Upper lobe of left lung (tissue), 6 donors: ENCODE data around the gene RNF224. TPM values are rescaled to one million over a fixed set of nuclear protein-coding genes. Genes with fewer than 3 reads are reported as not detected.

Experiments
- ATAC-seq, 2 donors: fragments of 200-7000 bp; cut with Tn5 transposase; one replicate each; pipeline ENCODE4 v1.9.1; 2022; ENCODE audit warnings: mild to moderate bottlenecking in 2 of 2, moderate library complexity in 2 of 2; ENCODE audit not compliant: low FRiP score in 2 of 2
- DNase-seq, 2 donors: peaks; one replicate each; pipeline ENCODE4 v3.0.0-alpha.2; 2019 to 2020
- H3K27ac ChIP-seq, 4 donors: fragments of 200-600 bp; sonication (generic); one replicate each; pipeline ENCODE4 v1.5.1; 2016 to 2019
- H3K27me3 ChIP-seq, 4 donors: fragments of 200-600 bp; sonication (generic); one replicate each; pipeline ENCODE4 v1.5.1; 2017 to 2019
- H3K36me3 ChIP-seq, 4 donors: fragments of 200-600 bp; sonication (generic); one replicate each; pipeline ENCODE4 v1.5.1; 2016 to 2019
- H3K4me1 ChIP-seq, 4 donors: fragments of 200-600 bp; sonication (generic); one replicate each; pipeline ENCODE4 v1.5.1; 2018 to 2019
- H3K4me3 ChIP-seq, 4 donors: fragments of 200-600 bp; sonication (generic); one replicate each; pipeline ENCODE4 v1.5.1; 2017 to 2019; ENCODE audit warnings: mild to moderate bottlenecking in 2 of 4, moderate library complexity in 1 of 4
- H3K9me3 ChIP-seq, 4 donors: fragments of 200-600 bp; sonication (generic); one replicate each; pipeline ENCODE4 v1.5.1; 2018 to 2019
- EP300 ChIP-seq, 4 donors: sonication (generic); formaldehyde crosslinking; IDR thresholded peaks; one replicate each; pipeline ENCODE4 v1.5.1; 2017; ENCODE audit warnings: antibody characterized with exemption in 4 of 4, control low read depth in 2 of 4
- POLR2A ChIP-seq, 4 donors: fragments of 450-650 bp; IDR thresholded peaks; one replicate each; pipeline ENCODE4 v1.5.1; 2016 to 2017; ENCODE audit warnings: antibody characterized with exemption in 4 of 4, mild to moderate bottlenecking in 2 of 4
- POLR2AphosphoS5 ChIP-seq, 2 donors: sonication (generic); formaldehyde crosslinking; IDR thresholded peaks; one replicate each; pipeline ENCODE4 v1.5.1; 2017; ENCODE audit warnings: antibody characterized with exemption in 2 of 2
- WGBS, 2 donors: methylation state at CpG; one replicate each; pipeline ENCODE4 v1.1.5; 2017 to 2018; 5-methylcytosine and 5-hydroxymethylcytosine counted together
- total RNA-seq, 6 donors: library from RNA; depleted of rRNA in 4 of 6; stranded (reverse); fragments of >200 nt in 4 of 6; gene quantifications; one replicate each; pipeline versions ENCODE4 v1.1.0 to v1.2.1, GENCODE V29; 2016 to 2021
- TF ChIP-seq, protein P1 (sequence below), 6 experiments: fragments of 450-650 bp in 4 of 6; fragments of 200-600 bp in 2 of 6; sonication (generic) in 2 of 6; IDR thresholded peaks; one replicate each; pipeline ENCODE4 v1.5.1; 2016 to 2019; ENCODE audit warnings: antibody characterized with exemption in 6 of 6
- donor health status: DM: no; HTN: no; CAD: no; lungs with moderate emphysema.
- donor health status: DM: no; HTN: yes; CAD: no; lungs with severe emphysema.

RNF224 gene
- total RNA-seq, 6 donors from 2014 or later = 0.46 to 0.59 (median 0.57) TPM; not detected in 3

DNA sequence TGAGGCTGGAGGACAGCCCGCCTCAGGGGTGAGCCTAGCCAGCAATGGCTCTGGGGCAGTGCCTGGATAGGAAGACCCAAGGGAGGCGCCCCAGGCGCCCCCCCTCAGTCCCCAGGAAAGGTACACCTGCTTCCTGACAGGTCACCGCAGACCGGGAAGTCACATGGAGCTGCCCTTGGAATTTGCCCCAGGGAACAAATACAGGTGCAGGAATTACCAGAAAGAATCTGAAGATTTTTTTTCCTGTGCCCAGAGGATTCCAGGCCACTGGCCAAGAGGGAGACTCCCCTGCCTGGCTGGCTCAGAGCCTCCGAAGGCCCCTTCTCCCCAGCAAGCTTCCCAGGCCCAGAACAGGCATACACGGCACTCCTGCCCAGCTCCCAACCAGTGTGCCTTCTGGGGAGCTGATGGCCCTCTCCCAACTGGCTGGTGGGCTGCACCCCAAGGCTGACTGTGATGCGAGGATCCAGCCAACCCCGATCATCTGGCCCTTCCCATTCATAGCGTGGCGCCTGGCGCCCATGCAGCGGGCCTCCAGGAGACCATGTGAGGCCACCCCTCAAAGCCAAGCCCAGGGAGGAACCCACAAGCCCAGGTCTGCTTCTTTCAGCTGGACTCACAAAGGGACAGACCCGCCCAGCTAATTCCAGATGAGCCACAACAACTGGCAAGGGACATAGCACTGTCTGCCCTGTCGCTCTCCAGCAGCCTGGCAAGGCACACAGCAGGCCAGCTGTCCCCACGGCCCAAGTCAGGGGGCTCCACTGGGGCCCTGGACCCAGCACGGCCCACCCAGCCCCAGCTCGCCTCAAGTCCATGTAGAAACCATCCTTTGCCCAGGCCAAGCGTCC, 29.0 kb upstream of the RNF224 start:
- peaks cover 21 to 82% (median 60%) of the 10 kb centered on the region in 4 donors for H3K4me1 ChIP-seq
- peak in 1 of 2 donors; percentile 54 for ATAC-seq
- no peaks in the 10 kb centered on the region for H3K27me3 ChIP-seq
- peak; percentile 79 to 83 for DNase-seq
- TF ChIP-seq EP300 (IDR thresholded peaks at IDR 0.05) = peak in 1 of 4 donors; percentile 60
- TF ChIP-seq POLR2A (IDR thresholded peaks at IDR 0.05) = peak in 1 of 4 donors; percentile 15
- TF ChIP-seq, protein P1, sequence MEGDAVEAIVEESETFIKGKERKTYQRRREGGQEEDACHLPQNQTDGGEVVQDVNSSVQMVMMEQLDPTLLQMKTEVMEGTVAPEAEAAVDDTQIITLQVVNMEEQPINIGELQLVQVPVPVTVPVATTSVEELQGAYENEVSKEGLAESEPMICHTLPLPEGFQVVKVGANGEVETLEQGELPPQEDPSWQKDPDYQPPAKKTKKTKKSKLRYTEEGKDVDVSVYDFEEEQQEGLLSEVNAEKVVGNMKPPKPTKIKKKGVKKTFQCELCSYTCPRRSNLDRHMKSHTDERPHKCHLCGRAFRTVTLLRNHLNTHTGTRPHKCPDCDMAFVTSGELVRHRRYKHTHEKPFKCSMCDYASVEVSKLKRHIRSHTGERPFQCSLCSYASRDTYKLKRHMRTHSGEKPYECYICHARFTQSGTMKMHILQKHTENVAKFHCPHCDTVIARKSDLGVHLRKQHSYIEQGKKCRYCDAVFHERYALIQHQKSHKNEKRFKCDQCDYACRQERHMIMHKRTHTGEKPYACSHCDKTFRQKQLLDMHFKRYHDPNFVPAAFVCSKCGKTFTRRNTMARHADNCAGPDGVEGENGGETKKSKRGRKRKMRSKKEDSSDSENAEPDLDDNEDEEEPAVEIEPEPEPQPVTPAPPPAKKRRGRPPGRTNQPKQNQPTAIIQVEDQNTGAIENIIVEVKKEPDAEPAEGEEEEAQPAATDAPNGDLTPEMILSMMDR (IDR thresholded peaks at IDR 0.05) = no peak
- peak; percentile 25 to 39 for TF ChIP-seq POLR2AphosphoS5 (IDR thresholded peaks at IDR 0.05)
- WGBS, 2 donors = 73 to 74% methylated on average over 3 to 18 of the region's 19 CpGs
- H3K27ac ChIP-seq = peak overlapping the region; percentile 74 to 86 (median 80)
- no peaks in the 10 kb centered on the region for H3K36me3 ChIP-seq
- H3K4me3 ChIP-seq = peak overlapping the region in 3 of 4 donors; percentile 75 to 94 (median 76)
- H3K9me3 ChIP-seq = no peaks in the 10 kb centered on the region

DNA sequence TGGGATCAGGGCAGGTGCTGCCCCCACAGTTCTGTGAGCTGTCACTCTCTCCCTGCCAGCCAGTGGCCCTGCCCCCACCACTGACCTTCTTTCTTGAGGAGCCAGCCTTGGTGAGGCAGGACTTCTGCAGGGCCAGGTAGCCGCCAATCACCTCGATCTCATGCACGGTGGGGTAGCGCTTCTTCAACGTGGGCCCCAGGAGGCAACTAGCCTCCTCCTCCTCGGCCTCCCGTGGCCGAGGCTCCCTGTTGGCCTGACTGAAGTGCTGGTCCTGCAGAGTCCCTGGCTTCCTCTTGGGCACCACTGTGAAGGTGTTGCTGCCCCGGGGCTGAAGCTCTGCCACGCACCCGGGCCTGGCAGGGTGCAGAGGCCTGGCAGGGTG, 28.4 kb upstream of the RNF224 start:
- DNase-seq (peak in 1 of 2 donors; percentile 61), ATAC-seq (no peak)
- peaks cover 24 to 88% (median 66%) of the 10 kb centered on the region in 4 donors for H3K4me1 ChIP-seq
- peaks cover 0 to 1% (median 0%) of the 10 kb centered on the region in 4 donors for H3K36me3 ChIP-seq
- TF ChIP-seq POLR2A (IDR thresholded peaks at IDR 0.05) (no peak), POLR2AphosphoS5 (IDR thresholded peaks at IDR 0.05) (no peak), EP300 (IDR thresholded peaks at IDR 0.05) (no peak)
- TF ChIP-seq, protein P1 (IDR thresholded peaks at IDR 0.05) = no peak
- H3K9me3 ChIP-seq = no peaks in the 10 kb centered on the region
- WGBS, 2 donors = 80 to 82% methylated on average over 8 to 11 of the region's 11 CpGs
- peak overlapping the region; percentile 58 to 86 (median 79) for H3K27ac ChIP-seq
- H3K4me3 ChIP-seq = peak overlapping the region in 3 of 4 donors; percentile 75 to 94 (median 76)
- H3K27me3 ChIP-seq = no peaks in the 10 kb centered on the region

DNA sequence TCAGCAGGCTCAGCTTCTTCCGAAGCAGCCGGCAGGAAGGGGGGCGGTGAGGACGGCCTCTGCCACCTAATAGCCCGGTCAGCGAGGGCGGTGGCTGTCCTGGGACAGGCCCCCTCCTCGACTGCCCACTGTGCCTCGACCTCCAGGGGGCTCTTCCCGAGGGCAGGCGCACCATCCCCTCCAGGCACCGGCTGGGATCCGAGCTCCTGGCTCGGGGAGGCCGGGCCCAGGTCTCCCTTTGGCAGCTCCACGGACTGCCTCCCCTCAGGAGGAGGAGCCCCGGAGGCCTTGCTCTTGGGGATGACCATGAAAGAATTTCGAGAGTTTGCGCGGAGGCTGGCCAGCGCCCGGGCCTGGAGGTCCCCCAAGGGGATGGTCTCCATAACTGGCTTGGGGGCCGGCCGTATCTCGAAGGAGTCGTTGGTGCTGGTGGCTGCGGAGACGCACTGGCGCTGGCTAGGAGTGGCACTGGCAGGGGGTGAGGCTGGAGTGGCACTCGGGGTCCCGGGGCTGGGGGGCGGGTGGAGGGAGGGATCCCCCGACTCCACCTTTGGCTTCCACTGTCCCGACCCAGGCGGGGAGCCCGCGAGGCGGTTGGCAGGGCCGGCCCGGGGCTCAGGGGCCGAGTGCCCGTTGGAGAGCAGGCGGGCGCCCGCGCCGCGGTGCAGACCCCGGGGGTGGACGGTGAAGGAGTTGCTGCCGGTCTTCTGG, 27.7 kb upstream of the RNF224 start:
- WGBS, 2 donors = 18% methylated on average over 10 to 31 of the region's 51 CpGs
- Histone ChIP-seq H3K4me3 (peak overlapping the region; percentile 25 to 94 (median 76)), H3K4me1 (peaks cover 31 to 90% (median 67%) of the 10 kb centered on the region in 4 donors), H3K27ac (peak overlapping the region in 3 of 4 donors; percentile 74 to 86 (median 84)), H3K36me3 (peaks cover 0 to 4% (median 0%) of the 10 kb centered on the region in 4 donors), H3K9me3 (no peaks in the 10 kb centered on the region), H3K27me3 (no peaks in the 10 kb centered on the region)
- ATAC-seq (no peak), DNase-seq (peak in 1 of 2 donors; percentile 90)
- TF ChIP-seq EP300 (IDR thresholded peaks at IDR 0.05) = no peak
- TF ChIP-seq POLR2AphosphoS5 (IDR thresholded peaks at IDR 0.05) = no peak
- TF ChIP-seq, protein P1 (IDR thresholded peaks at IDR 0.05) = no peak
- no peak for TF ChIP-seq POLR2A (IDR thresholded peaks at IDR 0.05)

DNA sequence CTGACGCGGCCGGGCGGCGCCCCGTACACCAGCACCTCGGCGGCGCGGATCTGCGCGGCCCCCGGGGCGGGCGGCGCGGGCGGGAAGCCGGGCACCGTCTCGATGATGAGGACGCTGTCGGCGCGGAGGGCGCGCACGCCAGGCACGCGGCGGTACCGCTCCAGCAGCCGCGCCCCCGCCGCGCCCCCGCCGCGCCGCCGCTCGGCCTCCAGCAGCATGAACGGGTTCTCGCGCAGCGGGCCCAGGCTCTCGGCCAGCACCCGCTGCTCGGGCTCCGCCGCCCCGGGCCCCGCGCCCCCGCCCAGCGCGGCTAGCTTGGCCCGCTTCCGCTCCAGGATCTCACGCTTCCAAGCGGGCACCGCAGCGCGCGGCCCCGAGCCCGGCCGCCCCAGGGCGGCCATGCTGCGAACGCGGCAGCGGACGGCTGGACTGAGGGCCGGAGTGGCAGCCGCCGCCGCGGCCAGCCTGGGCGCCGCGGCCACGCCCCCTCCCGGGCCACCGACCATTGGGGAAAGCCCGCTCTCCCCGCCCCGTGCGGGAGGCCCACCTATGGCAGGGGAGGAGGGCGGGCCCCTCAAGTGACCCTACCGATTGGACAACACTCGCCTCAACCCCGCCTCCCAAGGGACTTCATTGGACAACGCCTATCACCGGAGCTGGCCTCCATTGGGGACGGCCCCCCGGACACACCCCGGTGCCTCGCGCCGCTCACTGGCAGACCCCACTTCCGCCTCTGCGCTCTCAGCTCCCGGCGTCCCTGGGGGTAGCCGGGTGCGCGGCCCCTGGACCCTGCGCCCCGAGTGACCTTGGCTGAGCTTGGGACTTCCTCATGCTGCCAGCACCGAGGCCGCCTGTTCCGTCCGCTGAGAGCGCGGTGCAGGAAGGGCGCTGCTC, 26.7 kb upstream of the RNF224 start, which contains the start of gene TPRN:
TPRN (minus strand) TSS at position 431 of the 894 bp plus-strand sequence; CDS start at position 401, 30 bp downstream.
- 1% methylated on average over 33 of the region's 118 CpGs; no CpG with 5 or more reads in 1 of the 2 donors for WGBS, 2 donors
- ATAC-seq (peak; percentile 98), DNase-seq (peak; percentile 99 to 100)
- Histone ChIP-seq H3K27ac (peak within 1 kb of the TSS; percentile 83 to 92 (median 86)), H3K4me3 (peak within 1 kb of the TSS; percentile 52 to 94 (median 76)), H3K4me1 (peaks cover 35 to 87% (median 63%) of the 10 kb centered on the region in 4 donors), H3K27me3 (no peaks in the 10 kb centered on the region), H3K9me3 (no peaks in the 10 kb centered on the region), H3K36me3 (peaks cover 0 to 4% (median 0%) of the 10 kb centered on the region in 4 donors)
- peak in 3 of 4 donors; percentile 74 to 89 (median 83) for TF ChIP-seq POLR2A (IDR thresholded peaks at IDR 0.05)
- TF ChIP-seq POLR2AphosphoS5 (IDR thresholded peaks at IDR 0.05) = peak; percentile 84 to 87
- peak in 1 of 4 donors; percentile 1 for TF ChIP-seq EP300 (IDR thresholded peaks at IDR 0.05)
- TF ChIP-seq, protein P1 (IDR thresholded peaks at IDR 0.05) = peak in 4 of 6 experiments; percentile 4 to 21 (median 15)
